Measurements from ENCODE around the gene TMCC2. TPM values are rescaled to one million over a fixed set of nuclear protein-coding genes. Genes with fewer than 3 reads are reported as not detected.

TMCC2 gene
- total and polyA plus RNA-seq, 11 donors, result 0.97 to 5.1 (median 2.0) TPM

DNA sequence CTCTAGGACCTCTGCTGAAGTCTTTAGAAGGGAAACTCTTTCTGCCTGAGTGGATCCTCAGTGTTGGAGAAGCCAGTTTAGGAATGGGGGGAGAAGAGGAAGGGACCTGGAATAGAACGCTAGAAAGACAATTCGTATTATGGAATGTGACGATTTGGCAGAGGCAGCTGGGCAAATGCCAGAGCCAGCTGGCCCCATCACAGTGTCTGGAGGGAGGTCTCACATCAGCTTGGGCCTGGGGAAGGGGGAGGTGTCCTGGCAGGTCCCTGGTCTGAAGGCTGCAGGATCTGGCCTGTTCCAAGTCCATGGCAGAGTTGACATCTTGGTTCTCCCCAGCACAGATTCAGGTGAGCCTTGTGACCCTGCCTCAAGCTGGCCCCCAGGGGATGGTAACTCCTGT is 11.3 kb downstream of the TMCC2 start:
- Histone ChIP-seq H3K36me3 (peaks cover 0 to 7% (median 0%) of the 10 kb centered on the region in 9 donors), H3K27me3 (no peaks in the 10 kb centered on the region), H3K27ac (no peak overlapping the region), H3K4me1 (peaks cover 0 to 15% (median 6%) of the 10 kb centered on the region in 12 donors), H3K4me3 (no peak overlapping the region), H3K9me3 (no peaks in the 10 kb centered on the region)
- TF ChIP-seq POLR2A (IDR thresholded peaks at IDR 0.05), result no peak
- TF ChIP-seq, protein P1, sequence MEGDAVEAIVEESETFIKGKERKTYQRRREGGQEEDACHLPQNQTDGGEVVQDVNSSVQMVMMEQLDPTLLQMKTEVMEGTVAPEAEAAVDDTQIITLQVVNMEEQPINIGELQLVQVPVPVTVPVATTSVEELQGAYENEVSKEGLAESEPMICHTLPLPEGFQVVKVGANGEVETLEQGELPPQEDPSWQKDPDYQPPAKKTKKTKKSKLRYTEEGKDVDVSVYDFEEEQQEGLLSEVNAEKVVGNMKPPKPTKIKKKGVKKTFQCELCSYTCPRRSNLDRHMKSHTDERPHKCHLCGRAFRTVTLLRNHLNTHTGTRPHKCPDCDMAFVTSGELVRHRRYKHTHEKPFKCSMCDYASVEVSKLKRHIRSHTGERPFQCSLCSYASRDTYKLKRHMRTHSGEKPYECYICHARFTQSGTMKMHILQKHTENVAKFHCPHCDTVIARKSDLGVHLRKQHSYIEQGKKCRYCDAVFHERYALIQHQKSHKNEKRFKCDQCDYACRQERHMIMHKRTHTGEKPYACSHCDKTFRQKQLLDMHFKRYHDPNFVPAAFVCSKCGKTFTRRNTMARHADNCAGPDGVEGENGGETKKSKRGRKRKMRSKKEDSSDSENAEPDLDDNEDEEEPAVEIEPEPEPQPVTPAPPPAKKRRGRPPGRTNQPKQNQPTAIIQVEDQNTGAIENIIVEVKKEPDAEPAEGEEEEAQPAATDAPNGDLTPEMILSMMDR (IDR thresholded peaks at IDR 0.05), result no peak
- intact Hi-C loops (cut with DNase I), result no loop called here
- ATAC-seq (no peak), DNase-seq (no peak)
- WGBS, 4 donors, result 31 to 56% (median 48%) methylated on average over 3 of the region's 3 CpGs

DNA sequence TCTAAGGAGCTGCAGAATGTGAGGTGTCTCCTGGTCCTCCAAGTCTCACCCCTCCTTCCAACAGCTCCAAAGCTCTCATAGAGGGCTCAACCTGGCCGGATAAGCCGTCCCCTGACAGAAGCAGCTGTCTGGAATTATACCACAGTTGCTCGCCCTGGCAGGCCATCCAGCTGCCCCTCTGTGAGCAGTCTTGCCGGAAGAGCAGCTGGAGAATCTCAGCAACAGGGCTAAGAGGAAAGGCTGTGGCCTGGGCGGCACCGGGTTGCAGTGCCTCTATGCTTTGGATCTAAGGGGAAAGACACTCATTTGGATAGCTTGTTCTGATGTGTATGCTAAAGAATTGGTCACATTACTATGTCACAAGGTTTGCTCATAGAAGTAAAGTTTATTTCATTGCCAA is 12.4 kb downstream of the TMCC2 start:
- 89 to 92% (median 90%) methylated on average over 6 of the region's 6 CpGs for WGBS, 4 donors
- no peak for ATAC-seq
- peaks cover 0 to 7% (median 0%) of the 10 kb centered on the region in 9 donors for H3K36me3 ChIP-seq
- no peak overlapping the region for H3K4me3 ChIP-seq
- TF ChIP-seq, protein P1 (IDR thresholded peaks at IDR 0.05), result no peak
- TF ChIP-seq POLR2A (IDR thresholded peaks at IDR 0.05), result no peak
- H3K27ac ChIP-seq, result no peak overlapping the region
- no peaks in the 10 kb centered on the region for H3K27me3 ChIP-seq
- no peaks in the 10 kb centered on the region for H3K9me3 ChIP-seq
- no peak for DNase-seq
- peaks cover 0 to 15% (median 5%) of the 10 kb centered on the region in 12 donors for H3K4me1 ChIP-seq
- intact Hi-C loops (cut with DNase I), result no loop called here

DNA sequence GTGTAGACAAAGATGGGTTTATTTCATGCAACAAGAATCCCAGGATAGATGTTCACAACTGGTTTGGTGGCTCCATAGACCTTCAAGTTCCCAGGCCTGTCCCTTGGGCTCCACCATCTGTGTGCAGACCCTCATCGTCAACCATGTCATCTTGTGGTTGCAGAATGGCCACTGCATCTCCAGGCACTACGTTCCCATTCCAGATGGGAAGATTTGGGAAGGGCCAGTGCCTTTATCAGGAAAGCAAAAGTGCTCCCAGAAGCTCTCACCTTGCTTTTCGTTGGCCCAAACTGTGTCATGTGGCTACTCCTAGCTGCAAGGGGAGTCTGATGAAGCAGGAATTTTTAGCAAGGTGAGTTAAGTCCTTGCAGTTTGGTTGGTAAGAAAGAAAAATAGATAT is 12.8 kb downstream of the TMCC2 start:
- WGBS, 4 donors, result 90 to 98% (median 94%) methylated on average over 3 of the region's 3 CpGs
- ATAC-seq, result no peak
- Histone ChIP-seq H3K4me3 (no peak overlapping the region), H3K27me3 (no peaks in the 10 kb centered on the region), H3K27ac (no peak overlapping the region), H3K9me3 (no peaks in the 10 kb centered on the region), H3K4me1 (peaks cover 0 to 15% (median 2%) of the 10 kb centered on the region in 12 donors), H3K36me3 (peaks cover 0 to 7% (median 0%) of the 10 kb centered on the region in 9 donors)
- TF ChIP-seq POLR2A (IDR thresholded peaks at IDR 0.05), result no peak
- TF ChIP-seq, protein P1 (IDR thresholded peaks at IDR 0.05), result no peak
- DNase-seq, result no peak
- intact Hi-C loops (cut with DNase I), result no loop called here

DNA sequence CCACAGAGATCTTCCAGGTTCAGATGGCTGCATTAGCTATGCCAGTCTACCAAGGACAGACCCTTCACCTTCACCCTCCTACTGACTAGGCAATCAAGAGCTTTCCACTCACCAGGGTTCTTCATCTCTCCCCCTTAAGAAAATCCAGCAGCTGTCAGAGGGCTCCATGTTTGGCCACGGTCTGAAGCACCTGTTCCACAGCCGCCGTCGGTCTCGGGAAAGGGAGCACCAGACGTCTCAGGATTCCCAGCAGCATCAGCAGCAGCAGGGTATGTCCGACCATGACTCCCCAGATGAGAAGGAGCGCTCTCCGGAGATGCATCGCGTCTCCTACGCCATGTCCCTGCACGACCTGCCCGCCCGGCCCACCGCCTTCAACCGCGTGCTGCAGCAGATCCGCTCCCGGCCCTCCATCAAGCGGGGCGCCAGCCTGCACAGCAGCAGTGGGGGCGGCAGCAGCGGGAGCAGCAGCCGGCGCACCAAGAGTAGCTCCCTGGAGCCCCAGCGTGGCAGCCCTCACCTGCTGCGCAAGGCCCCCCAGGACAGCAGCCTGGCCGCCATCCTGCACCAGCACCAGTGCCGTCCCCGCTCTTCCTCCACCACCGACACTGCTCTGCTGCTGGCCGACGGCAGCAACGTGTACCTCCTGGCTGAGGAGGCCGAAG is 13.8 kb downstream of the TMCC2 start:
- TF ChIP-seq POLR2A (IDR thresholded peaks at IDR 0.05), result no peak
- TF ChIP-seq, protein P1 (IDR thresholded peaks at IDR 0.05), result no peak
- H3K4me1 ChIP-seq, result peaks cover 0 to 15% (median 0%) of the 10 kb centered on the region in 12 donors

More for the DNA sequence above, 13.8 kb downstream of the TMCC2 start:
- Histone ChIP-seq H3K27me3 (no peaks in the 10 kb centered on the region), H3K27ac (no peak overlapping the region), H3K36me3 (peaks cover 0 to 7% (median 0%) of the 10 kb centered on the region in 9 donors), H3K9me3 (no peaks in the 10 kb centered on the region), H3K4me3 (no peak overlapping the region)
- ATAC-seq (no peak), DNase-seq (no peak)
- intact Hi-C loops (cut with DNase I), result no loop called here
- WGBS, 4 donors, result 97 to 98% (median 97%) methylated on average over 23 to 36 of the region's 36 CpGs

Data from heart left ventricle (tissue), 16 donors.